Umbilical cord (tissue), 2 donors: ENCODE measurements around the gene ARHGAP23. TPM values are rescaled to one million over a fixed set of nuclear protein-coding genes. Genes with fewer than 3 reads are reported as not detected.
"Not testable (repeated sequence)": the region's sequence is repeated elsewhere in the genome, so short reads cannot be mapped to it uniquely, and the experiment has no call there.

Source experiments
- DNase-seq: peaks from one replicate; pipeline ENCODE4 v3.0.0-alpha.2; 2015; ENCODE audit warnings: low spot score
- total RNA-seq: library from RNA; depleted of rRNA; stranded (reverse); fragments of >200 nt; gene quantifications from one replicate; pipeline ENCODE4 v1.2.3, GENCODE V29; 2014; ENCODE audit warnings: low replicate concordance; ENCODE audit not compliant: insufficient read depth

Gene ARHGAP23
- total RNA-seq, 1 donor from 2014 or later = 10.8 TPM

DNA sequence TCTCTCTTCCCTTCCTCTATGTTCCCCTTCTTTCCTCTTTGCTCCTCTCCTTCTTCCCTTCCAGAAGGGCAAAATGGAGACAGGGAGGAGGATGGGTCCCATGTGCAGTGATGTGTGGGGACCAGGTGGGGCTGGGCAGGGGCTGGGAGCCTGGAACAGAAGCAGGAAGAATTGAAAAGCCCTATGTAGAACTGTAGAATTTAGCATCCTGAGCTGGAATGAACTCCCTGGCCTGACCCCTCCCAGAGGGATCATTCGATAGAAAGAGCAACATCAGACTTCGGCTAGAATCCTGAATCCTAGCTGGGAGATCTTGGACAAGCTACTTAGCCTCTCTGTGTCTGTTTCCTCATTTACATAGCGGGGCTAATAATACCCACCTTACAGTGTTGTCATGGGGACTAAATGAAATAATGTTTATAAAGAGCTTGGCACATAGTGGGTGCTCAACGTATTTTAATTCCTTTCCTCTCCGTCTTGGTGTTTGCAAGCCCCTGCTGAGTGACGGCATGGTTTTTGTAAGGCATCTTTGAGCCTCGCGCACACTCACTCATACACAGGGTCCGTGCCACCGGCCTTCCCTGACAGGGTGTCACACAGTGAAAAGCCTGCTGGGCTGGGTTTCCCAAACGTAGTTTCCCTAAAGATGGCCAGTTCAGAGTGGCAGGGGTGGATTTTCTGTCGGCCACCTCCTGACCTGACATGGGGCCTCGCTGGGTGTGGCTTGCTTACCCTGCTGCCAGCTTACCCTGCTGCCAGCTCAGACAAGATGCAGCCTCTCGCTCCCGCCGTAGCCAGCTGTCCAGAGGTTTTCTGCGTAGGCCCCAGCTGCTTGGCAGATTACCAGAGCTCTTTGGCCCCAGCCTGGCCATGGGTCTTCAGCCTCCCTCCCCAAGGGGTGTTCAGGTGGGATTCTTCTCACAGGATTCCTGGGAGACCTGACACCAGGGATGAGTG is 6.1 kb upstream of the ARHGAP23 start:
- peak; percentile 49 for DNase-seq

DNA sequence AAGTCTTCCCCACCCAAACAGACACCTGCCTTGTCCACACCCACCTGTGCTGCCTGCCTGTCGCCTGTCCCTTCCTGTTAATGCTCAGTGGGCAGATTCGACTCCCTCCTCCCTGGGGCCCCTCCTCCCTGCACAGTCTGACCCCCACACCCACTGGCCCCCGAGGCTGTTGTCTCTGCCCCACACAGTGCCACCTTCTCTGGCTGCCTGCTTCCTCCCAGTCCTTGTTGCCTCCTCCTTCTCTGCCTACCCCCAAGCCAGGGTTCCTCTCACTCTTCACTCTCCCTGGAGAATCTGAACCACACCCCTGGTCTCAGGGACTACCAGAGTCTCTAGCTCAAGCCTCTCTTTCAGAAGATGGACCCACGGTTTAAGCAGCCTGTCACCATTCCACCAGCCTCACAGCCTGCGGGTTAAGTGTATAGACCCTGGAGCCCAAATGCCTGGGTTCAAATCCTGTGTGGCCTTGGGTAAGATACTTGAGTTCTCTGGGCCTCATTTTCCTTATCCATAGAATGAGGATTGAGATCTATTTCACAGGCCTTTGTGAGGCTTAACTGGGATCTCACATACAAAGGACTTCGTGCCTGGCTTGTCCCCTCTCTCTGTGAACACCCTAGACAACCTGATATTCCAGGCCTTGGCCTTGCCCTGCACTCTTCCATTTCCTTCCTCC is 3.8 kb upstream of the ARHGAP23 start:
- no peak for DNase-seq

DNA sequence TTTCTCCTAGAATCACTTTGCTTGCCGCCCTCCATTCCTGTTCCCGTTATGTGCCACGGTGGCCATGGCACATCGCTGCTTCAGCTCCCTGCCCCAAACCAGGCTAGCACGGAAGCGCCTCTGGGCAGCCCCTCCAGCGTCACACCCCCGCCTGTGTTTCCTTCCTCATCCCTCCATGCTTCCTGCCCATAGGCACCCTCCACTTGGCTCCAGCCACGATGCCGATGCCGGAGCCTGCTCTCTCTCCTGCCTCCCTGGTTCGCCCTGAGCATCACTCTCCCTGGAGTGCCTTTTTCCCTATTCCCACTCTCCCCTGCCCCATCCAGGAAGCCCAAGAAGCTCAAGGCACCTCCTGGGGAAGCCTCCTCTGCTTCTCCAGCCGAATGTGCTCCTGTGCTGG is 3.2 kb upstream of the ARHGAP23 start:
- no peak for DNase-seq

DNA sequence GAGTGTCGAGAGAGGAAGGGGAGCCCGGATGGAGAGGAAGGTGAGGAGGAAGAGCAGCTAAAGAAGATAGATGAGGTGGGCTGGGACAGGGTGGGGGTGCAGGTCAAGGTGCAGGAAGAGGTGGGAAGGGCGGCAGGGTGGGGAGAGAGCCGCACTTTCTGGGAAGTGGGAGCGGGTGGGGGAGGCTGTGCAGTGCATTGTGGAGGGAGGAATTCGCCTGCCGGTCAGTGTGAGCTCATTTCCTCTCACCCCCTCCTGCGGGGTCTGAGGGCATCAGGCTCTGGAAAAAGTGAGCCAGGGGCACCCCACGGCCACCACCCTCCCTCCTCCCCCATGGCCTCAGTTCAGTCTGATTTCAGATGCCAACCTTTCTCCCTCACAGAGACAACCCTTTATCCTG is 2.5 kb upstream of the ARHGAP23 start:
- no peak for DNase-seq

DNA sequence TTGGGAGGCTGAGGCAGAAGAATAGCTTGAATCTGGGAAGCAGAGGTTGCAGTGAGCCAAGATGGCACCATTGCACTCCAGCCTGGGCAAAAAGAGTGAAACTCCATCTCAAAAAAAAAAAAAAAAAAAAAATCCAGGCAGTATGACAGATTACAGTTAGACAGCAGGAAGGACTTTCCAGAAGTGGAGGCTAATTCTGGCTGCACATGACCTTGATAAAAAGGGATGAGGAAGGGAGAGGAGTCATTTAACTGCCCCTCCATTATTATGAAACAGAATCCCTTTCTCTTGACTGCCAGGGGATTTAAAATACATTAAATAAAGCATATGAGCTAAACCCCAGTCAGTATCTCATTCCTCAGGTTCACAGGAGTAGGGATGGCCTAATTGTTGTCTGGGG is 1.8 kb upstream of the ARHGAP23 start:
- no peak for DNase-seq

DNA sequence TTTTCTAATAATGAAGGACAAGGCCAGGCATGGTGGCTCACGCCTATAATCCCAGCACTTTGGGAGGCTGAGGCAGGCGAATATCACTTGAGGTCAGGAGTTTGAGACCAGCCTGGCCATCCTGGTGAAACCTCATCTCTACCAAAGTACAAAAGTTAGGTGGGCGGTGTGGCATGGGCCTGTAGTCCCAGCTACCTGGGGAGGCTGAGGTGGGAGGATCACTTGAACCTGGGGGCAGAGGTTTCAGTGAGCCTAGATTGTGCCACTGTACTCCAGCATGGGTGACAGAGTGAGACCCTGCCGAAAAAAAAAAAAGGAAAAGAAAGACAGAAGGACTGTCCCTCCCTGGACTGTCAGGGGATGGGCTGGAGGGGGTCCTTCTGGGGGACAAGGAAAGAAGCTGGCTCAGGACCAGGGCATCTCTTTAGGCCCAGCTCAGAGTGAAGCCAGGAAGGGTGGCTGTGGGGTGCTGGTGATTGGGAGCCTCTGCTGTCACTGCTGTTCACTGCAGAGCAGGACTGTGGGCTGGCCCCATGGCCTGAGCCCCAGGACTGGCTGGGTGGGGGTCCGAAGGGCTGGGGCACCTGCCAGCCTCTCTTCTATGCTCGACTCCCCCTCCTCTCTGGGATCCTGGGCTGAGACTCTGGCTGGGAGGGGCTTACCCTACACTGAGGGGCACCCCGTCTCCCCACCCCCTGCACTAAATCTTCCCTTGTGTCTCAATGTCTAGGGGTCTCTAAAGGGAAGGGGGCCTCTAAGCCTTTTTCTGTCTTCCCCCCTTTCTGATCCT is 909 bp upstream of the ARHGAP23 start:
- no peak for DNase-seq

DNA sequence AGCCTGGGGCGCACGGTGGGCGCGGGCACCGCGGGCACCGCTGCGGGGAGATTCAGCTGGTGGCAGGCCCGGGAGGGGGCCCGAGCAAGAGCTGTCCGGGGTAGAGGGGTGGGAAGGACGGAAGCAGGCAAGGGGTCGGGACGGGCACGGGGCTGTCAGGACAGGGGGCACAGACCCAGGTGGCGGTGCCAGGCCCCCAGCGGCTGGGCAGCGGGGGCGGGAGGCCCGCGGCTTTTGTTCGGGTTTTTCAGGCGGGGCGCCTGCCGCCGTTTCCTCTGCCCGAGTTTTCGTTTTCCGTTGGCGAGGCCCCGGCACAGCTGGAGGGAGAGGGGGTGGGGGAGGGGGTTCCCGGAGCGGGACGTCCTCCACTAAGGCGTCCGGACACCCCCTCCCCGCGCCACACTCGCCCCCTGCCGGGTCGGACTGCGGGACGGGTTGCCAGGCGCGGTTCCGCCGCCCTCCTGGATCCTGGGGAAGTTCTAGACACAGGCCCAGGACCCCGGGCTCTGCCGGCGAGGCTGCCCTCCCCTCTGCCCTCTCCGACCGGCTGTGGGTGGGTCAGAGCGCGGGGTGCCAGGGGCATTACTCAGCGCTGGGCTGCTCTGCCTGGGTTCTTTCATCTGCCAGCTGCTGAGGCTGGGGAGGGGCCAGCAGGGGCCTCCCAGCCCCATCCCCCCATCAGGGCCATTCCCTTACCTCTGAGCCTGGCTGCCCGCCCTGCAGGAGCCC is 543 bp downstream of the ARHGAP23 start:
- DNase-seq = peak; percentile 76

DNA sequence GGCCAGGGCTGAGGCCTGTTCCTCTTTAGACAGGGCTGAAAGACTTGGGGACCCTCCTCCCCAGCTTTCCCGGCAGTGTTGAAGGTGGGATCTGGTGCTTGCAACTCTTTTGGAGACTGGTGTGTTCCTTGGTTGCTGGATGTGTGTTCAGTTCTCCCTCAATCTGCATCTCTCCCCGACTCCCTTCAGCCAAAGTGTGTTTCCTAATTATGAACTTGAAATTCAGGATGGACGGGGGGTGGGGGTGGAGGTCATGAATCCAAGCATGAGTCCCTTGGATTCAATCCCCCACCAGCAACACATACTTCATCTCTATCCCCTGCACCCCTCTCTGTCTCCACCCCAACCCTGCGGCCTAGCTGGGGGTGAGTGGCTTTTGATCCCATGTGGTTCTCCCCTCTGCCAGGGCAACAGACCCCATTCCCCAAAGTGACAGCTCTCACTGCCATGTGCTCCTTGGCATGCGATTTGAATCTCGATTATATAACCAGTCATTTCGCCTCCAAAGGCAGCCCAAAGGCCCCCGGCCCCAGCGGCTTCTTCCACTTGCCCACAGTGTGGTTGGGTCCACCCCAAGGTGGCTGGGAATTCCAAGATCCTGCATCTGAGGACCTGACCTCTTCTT is 1.3 kb downstream of the ARHGAP23 start:
- no peak for DNase-seq

DNA sequence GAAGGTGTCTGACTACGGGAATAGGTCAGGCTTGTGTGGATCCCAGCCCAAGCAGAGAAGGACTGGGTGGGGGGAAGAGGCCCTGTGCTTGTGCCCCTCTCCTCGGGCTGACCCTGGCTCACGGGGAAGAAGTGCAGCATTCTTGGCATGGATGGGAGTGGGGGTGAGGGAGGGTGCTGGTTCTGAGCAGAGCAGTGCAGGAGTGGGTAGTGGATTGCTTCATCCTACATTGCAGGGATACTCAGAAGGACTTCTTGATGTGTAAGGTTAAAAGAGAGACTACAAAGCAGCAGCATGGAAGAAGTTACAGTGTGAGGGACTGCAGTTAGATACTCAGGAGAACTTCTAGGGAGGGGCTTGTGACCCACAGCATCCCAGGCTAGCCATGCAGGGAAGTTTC is 2.1 kb downstream of the ARHGAP23 start:
- DNase-seq = no peak

DNA sequence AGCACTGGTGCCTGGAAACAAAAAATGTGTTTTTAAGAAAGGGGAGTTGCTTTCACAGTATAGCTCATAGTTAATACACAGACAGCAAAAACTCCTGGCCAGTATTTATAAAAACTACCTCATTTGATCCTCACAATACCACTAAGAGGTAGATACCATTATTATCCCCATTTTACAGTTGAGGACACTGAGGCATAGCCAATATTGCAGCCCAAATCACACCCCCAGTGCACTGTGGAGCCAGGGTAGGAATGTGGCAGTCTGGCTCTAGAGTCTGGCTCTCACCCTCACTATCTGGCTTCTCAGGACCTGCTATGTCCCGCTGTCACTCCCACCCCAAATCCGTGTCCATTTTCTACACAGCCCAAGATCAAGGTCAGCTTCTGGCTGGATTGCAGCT is 2.6 kb downstream of the ARHGAP23 start:
- no peak for DNase-seq

DNA sequence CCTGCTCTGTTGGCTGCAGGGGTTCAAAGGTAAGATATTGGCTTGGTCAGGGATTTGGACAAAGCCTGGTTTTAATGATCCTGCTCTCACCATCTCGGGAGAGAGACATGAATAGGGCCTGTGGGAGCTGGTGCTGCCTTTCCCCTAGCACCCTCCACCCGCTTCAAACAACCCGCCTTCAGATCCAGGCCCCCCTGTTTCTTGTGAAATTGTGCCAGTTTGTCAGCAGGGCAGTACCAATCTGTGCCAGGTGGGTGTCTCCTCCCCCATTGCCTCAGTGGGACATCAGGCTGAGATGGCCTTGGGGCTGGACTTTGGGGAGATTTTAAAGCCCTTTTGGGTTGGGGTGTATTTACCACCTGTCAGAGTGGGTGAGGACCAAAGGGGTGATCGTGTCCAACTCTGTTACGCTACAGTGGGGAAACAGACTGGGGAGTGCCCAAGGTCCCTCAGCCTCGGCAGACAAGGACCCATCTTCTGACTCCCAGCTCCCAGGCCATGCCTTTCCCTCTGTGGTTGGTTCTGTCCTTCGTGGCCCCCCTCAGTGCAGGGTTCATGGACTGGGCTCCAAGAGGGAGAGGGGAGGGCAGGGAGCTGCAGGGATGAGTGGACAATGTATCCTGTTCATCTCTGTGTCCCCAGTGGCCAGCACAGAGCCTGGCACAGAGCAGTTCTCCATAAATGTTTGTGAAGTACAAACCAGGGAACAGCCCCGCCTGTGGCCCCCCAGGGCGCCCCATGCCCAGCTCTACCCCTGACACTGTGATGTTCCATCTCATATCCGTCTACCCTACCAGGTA is 3.3 kb downstream of the ARHGAP23 start:
- no peak for DNase-seq

DNA sequence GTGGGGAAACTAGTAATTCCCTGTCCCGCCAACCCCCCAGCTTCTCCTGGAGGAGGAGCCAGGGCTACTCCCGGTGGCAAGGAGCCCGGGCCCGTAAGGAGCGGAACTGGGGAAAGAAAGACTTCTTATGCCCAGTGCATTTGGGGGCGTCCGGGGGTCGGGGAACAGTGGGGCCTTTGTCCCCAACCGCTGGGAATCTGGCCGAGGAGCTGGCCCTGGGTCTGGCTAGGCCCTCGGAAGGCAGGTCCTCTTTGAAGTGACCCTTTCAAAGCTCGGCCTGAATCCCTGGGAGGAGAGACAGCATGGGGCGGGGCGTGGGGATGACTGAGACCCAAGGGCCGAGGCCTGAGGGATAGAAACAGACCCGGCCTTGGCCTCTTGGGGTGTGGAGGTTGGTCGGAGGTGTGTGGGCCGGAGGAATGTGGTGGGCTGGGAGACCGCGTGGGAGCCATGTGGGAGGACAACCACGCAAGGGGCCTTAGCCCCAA is 6.0 kb downstream of the ARHGAP23 start:
- DNase-seq = no peak

DNA sequence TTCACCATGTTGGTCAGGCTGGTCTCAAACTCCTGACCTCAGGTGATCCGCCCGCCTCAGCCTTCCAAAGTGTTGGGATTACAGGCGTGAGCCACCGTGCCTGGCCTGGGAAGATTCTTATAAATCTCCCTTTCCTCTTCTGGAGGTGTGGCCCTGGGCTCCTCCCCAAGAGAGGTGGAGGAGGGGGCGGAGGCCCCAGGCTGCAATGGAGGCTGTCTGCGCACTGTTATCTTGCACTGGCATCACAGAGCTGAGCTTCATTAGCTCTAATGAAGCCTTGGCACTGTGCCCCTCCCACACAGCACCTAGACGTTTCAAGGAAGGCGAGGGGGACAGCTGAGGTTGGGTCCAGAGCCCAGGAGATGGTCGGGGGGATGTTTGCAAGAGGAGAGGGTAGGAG is 7.5 kb downstream of the ARHGAP23 start:
- DNase-seq = no peak

DNA sequence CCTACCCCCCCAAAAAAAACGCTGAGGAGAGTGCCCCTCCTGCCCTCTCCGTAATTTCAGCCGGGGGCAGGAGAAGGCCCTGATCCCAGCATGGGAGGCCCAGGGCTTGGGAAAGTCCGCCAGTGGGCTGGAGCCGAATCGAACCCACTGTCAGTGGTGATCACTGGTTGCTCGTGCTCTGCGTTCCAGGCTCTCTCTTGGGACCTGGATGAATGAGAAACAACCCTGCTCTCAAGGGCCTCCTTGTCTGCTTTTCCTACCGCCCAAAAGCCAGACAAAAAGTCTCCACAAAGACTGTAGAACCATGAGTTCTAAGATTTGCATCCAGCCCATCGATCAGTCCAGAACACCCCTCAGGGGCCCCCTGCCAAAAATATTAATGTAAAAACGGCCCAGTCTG is 8.1 kb downstream of the ARHGAP23 start:
- no peak for DNase-seq

DNA sequence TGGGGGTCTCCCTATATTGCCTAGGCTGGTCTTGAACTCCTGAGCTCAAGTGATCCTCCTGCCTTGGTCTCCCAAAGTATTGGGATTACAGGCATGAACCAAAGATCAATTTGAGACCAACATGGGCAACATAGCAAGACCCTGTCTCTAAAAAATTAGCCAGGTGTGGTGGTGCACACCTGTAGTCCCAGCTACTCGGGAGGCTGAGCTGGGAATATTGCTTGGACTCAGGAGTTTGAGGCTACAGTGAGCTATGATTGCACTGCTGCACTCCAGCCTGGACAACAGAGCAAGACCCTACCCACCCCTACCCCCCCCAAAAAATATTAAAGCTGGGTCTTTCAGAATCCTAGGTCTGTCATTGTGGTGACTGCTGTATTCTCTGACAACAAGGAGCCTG is 9.0 kb downstream of the ARHGAP23 start:
- not testable (repeated sequence) for DNase-seq

DNA sequence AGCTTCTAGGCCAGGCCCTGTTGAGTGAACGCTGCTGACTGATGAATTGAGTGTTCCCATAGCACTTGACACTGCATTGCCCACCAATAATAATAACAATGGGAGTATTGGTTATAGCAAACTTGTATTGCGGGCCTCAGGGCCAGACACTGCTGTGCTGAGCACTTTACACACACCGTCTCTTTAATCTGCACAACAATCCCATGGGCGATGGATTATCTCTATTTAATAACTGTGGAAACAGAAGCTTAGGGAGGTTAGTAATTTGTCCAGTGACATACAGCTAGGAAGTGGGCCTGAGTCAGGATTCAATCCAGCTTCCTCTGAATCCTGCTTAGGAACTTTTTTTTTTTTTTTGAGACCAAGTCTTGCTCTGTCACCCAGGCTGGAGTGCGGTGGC is 11.2 kb downstream of the ARHGAP23 start:
- DNase-seq = no peak

DNA sequence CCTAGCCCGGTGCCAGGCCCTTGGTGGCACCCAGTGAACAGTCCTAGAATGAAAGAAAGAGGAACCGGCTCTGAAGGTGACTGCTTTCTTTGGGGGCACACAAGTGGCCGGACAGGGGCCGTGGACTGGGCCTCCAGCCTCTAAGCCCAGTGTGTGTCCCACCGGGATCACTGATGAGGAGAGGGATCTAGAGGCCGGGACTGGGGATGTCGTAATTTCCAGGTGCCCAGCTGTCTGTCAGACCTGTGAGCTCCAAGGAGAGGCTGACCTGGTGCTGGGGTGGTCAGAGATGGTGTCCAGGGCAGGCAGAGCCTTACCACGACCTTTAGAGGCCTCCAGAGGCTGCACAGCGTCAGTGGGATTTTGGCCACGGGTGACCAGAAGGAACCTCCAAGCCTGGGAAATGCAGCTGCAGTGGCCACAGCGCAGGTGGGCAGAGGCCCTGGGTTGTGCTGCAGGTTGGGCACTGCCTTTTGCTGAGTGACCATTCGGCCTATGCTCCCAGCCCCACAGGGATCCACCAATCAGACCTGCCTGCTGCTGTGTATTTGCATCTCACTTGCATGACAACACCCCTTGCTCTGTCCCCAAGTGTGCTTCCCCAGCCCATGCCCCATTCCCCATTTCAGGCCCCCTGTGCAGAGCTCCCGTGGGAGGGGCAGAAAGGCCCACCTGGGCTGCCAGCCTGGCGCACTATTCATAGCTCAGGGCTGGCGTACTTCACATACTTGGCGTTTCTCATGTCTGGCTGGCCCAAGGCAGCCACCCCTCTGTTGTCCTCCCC is 12.5 kb downstream of the ARHGAP23 start:
- no peak for DNase-seq

DNA sequence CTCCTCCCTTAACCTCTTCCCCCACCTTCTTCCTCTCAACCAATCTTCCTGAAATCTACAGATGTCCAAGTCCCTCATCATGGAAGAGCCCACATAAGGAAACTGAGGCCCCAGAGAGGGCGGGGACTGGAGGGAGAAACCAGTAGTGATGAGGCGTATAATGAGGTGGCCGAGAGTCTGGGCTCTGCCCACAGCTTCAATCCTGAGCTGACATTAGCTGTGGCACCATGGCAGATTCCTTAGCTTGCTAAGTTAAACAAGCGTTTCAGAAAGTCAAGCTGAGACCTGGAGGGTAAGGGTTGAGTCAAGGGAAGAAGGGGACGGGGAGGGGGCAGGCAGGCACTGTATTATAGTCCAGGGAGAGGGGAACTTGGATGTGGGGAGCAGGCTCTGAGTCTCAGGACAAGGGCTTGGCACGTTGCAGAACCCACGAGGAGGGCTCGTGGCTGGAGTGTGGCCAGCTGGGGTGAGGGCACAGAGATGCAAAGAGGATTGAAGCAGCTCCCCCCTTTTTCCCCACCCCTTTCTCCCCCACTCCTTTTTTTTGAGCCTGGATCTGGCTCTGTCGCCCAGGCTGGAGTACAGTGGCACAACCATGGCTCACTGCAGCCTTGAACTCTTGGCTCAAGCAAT is 13.3 kb downstream of the ARHGAP23 start:
- no peak for DNase-seq

DNA sequence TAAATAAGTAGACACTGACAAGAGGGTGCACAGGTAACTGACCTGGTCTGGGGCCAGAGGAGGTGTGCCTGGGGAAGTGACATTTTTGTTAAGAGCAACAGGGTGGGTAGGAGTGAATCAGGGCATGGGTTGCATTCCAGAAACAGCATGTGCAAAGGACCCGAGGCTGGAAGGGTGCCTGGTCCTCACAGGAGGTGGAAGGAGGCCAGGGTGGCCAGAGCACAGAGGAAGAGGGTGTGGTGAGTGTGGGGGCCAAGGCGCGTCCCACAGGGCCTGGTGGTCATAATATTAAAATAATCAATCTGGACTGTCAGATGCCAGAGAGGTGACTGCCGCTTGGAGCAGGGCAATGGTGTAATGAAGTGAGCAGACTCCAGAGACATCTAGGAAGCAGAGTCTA is 14.3 kb downstream of the ARHGAP23 start:
- no peak for DNase-seq
